Esophagus squamous epithelium (tissue), 5 donors: ENCODE measurements around the gene TFAM. TPM values are rescaled to one million over a fixed set of nuclear protein-coding genes. Genes with fewer than 3 reads are reported as not detected.

ENCODE experiments used
- DNase-seq: peaks from one replicate; lab custom pipeline; 2025; lab: John Stamatoyannopoulos, UW
- H3K27ac ChIP-seq, 4 donors: fragments of 200-600 bp; sonication (generic); one replicate each; pipeline ENCODE4 v1.5.1; 2016 to 2019; ENCODE audit warnings: mild to moderate bottlenecking in 1 of 4
- H3K27me3 ChIP-seq, 4 donors: fragments of 200-600 bp; sonication (generic); 1 replicate in 3 of 4; 2 replicates in 1 of 4; pipeline versions ENCODE4 v1.5.1 to v1.6.0; 2017 to 2021; ENCODE audit warnings: antibody characterized with exemption in 1 of 4
- H3K36me3 ChIP-seq, 3 donors: fragments of 200-600 bp; sonication (generic); one replicate each; pipeline ENCODE4 v1.5.1; 2016 to 2019
- H3K4me1 ChIP-seq, 3 donors: fragments of 200-600 bp; sonication (generic); one replicate each; pipeline ENCODE4 v1.5.1; 2017 to 2019
- H3K4me3 ChIP-seq, 4 donors: fragments of 200-600 bp; sonication (generic); 1 replicate in 3 of 4; 2 replicates in 1 of 4; pipeline ENCODE4 v1.5.1; 2016 to 2019; ENCODE audit warnings: mild to moderate bottlenecking in 2 of 4, moderate library complexity in 1 of 4
- H3K9me3 ChIP-seq, 3 donors: fragments of 200-600 bp; sonication (generic); one replicate each; pipeline ENCODE4 v1.5.1; 2016 to 2019
- CTCF ChIP-seq, 6 experiments: fragments of 450-650 bp in 4 of 6; fragments of 200-600 bp in 2 of 6; sonication (generic) in 2 of 6; IDR thresholded peaks; one replicate each; pipeline ENCODE4 v1.5.1; 2016 to 2019; ENCODE audit warnings: antibody characterized with exemption in 6 of 6, mild to moderate bottlenecking in 4 of 6, moderate library complexity in 4 of 6
- POLR2A ChIP-seq, 4 donors: fragments of 450-650 bp; IDR thresholded peaks; one replicate each; pipeline ENCODE4 v1.6.1; 2017; ENCODE audit warnings: antibody characterized with exemption in 4 of 4, mild to moderate bottlenecking in 4 of 4, moderate library complexity in 3 of 4
- WGBS, 2 donors: methylation state at CpG; one replicate each; pipeline ENCODE4 v1.1.5; 2018; 5-methylcytosine and 5-hydroxymethylcytosine counted together
- intact Hi-C: fragments of 100-400 bp; cut with DNase I; formaldehyde crosslinking; loops from one replicate; pipeline ENCODE4 v1.15.0; 2022
- total RNA-seq, 4 donors: library from RNA; depleted of rRNA; stranded (reverse); fragments of >200 nt; gene quantifications; one replicate each; pipeline ENCODE4 v1.1.0, GENCODE V29; 2016
- donor health status: DM: yes; HTN: yes; CAD: no.

Gene TFAM
- total RNA-seq, 4 donors from 2014 or later = 7.2 to 32.8 (median 19.0) TPM

GRCh38 chr10:58360412-58361004 is 24.7 kb upstream of the TFAM start:
- DNase-seq = no peak
- no peaks in the 10 kb centered on the region for H3K9me3 ChIP-seq
- H3K4me1 ChIP-seq = peaks cover 0 to 12% (median 2%) of the 10 kb centered on the region in 3 donors
- H3K4me3 ChIP-seq = no peak overlapping the region
- H3K27ac ChIP-seq = no peak overlapping the region
- WGBS, 2 donors = 73 to 77% methylated on average over 6 to 9 of the region's 9 CpGs
- peaks cover 0 to 33% (median 0%) of the 10 kb centered on the region in 3 donors for H3K36me3 ChIP-seq
- no peaks in the 10 kb centered on the region for H3K27me3 ChIP-seq
- TF ChIP-seq CTCF (IDR thresholded peaks at IDR 0.05) (no peak), POLR2A (IDR thresholded peaks at IDR 0.05) (no peak)
- intact Hi-C loops = no loop called here

GRCh38 chr10:58361353-58361752 is 23.9 kb upstream of the TFAM start:
- Histone ChIP-seq H3K4me1 (peaks cover 0 to 12% (median 2%) of the 10 kb centered on the region in 3 donors), H3K36me3 (peaks cover 0 to 36% (median 0%) of the 10 kb centered on the region in 3 donors), H3K27ac (no peak overlapping the region), H3K9me3 (no peaks in the 10 kb centered on the region), H3K27me3 (no peaks in the 10 kb centered on the region), H3K4me3 (no peak overlapping the region)
- 97 to 100% methylated on average over 2 of the region's 2 CpGs for WGBS, 2 donors
- no peak for DNase-seq
- intact Hi-C loops = no loop called here
- TF ChIP-seq CTCF (IDR thresholded peaks at IDR 0.05) (no peak), POLR2A (IDR thresholded peaks at IDR 0.05) (no peak)

DNA sequence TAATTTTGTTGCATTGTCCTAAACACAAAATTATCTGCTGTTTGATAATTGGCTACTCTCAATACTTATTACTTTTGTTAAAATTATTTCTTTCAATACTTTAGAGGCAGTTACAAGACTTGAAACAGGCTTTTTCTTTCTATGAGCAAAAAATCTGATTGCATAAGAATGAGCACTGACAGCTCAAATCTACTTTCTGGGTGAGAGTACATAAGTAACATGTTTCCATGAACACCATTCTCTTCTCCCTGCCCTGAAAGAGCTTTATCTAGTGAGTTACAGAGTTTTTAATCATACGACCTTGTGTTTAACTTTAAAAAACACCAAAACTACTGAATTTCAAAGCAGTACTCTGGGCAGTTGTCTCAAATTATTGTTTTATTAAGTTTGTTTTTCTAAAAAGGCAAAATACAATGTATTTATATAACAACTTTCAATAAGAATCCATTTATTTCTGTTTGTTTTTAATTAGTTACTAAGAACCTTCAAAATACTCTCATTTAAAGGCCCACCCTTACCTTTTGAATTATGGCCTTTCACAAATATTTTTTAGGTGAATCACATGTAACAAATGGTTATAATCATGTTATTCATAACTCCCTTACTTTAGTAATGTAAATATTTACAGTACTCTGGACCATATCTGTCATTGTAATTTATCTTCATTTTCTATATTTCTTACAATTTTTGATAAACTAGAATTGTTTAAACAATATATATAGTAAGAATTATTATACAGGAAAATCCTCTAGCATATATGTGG is 23.0 kb upstream of the TFAM start:
- H3K4me1 ChIP-seq = peaks cover 0 to 12% (median 2%) of the 10 kb centered on the region in 3 donors
- no peak overlapping the region for H3K27ac ChIP-seq
- H3K36me3 ChIP-seq = peaks cover 0 to 36% (median 0%) of the 10 kb centered on the region in 3 donors
- TF ChIP-seq CTCF (IDR thresholded peaks at IDR 0.05) (no peak), POLR2A (IDR thresholded peaks at IDR 0.05) (no peak)
- WGBS, 2 donors = 81 to 94% methylated on average over 1 of the region's 1 CpG
- no peak overlapping the region for H3K4me3 ChIP-seq
- H3K27me3 ChIP-seq = no peaks in the 10 kb centered on the region
- no peak for DNase-seq
- intact Hi-C loops = no loop called here
- no peaks in the 10 kb centered on the region for H3K9me3 ChIP-seq

DNA sequence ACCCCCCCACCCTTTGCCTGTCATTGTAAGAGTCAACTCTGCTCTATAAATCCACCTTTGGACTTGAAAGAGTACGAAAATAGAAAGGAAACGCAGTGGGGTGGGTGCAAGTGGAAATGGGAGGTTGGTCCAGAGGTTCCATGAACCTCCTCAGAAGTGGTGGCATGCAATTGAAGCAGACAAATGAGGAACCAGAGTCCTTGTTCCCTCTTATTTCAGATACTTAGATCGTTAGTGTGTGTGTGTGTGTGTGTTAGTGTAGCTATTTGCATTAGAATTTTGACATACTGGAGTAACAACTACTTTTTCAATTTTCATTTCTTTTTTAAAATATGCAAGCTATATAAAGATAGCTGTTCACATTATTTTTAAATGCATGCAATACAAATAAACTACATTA is 18.1 kb upstream of the TFAM start:
- intact Hi-C loops = no loop called here
- Histone ChIP-seq H3K36me3 (peaks cover 0 to 37% (median 0%) of the 10 kb centered on the region in 3 donors), H3K27me3 (no peaks in the 10 kb centered on the region), H3K4me1 (no peaks in the 10 kb centered on the region), H3K4me3 (no peak overlapping the region), H3K27ac (no peak overlapping the region), H3K9me3 (no peaks in the 10 kb centered on the region)
- DNase-seq = no peak
- WGBS, 2 donors = 81 to 83% methylated on average over 3 of the region's 3 CpGs
- TF ChIP-seq POLR2A (IDR thresholded peaks at IDR 0.05) (no peak), CTCF (IDR thresholded peaks at IDR 0.05) (no peak)

- peaks cover 0 to 8% (median 0%) of the 10 kb centered on the region in 3 donors for H3K36me3 ChIP-seq
- H3K27ac ChIP-seq = no peak overlapping the region
- no peak for DNase-seq
- H3K27me3 ChIP-seq = no peaks in the 10 kb centered on the region
- no peaks in the 10 kb centered on the region for H3K4me1 ChIP-seq
- no peak for TF ChIP-seq CTCF (IDR thresholded peaks at IDR 0.05)
- no peak for TF ChIP-seq POLR2A (IDR thresholded peaks at IDR 0.05)
- H3K9me3 ChIP-seq = no peaks in the 10 kb centered on the region
- H3K4me3 ChIP-seq = no peak overlapping the region
- intact Hi-C loops = no loop called here
Observed at GRCh38 chr10:58371473-58371872, 13.7 kb upstream of the TFAM start.
